Spleen (tissue), 11 donors: ENCODE measurements around the gene TMEM239. TPM values are rescaled to one million over a fixed set of nuclear protein-coding genes. Genes with fewer than 3 reads are reported as not detected.

ENCODE experiments used
- DNase-seq: peaks from one replicate; pipeline ENCODE4 v3.0.0-alpha.2; 2020
- H3K27ac ChIP-seq, 8 donors: fragments of 200-600 bp; sonication (generic) in 7 of 8; 1 replicate in 4 of 8; 2 replicates in 4 of 8; pipeline versions ENCODE4 v1.5.0 to v1.8.0; 2016 to 2021; ENCODE audit warnings: inconsistent platforms in 4 of 8, mild to moderate bottlenecking in 4 of 8, moderate library complexity in 1 of 8
- H3K27me3 ChIP-seq, 7 donors: fragments of 200-600 bp; sonication (generic) in 6 of 7; replicated peaks in 1 of 7; 1 replicate in 4 of 7; 2 replicates in 3 of 7; pipeline versions ENCODE4 v1.5.0 to v1.8.0; 2016 to 2021; ENCODE audit warnings: inconsistent platforms in 3 of 7, mild to moderate bottlenecking in 1 of 7
- H3K36me3 ChIP-seq, 6 donors: fragments of 200-600 bp; sonication (generic) in 5 of 6; 1 replicate in 4 of 6; 2 replicates in 2 of 6; pipeline versions ENCODE4 v1.5.0 to v1.8.0; 2016 to 2021; ENCODE audit warnings: inconsistent platforms in 2 of 6
- H3K4me1 ChIP-seq, 6 donors: fragments of 200-600 bp; sonication (generic) in 5 of 6; 1 replicate in 3 of 6; 2 replicates in 3 of 6; pipeline versions ENCODE4 v1.5.0 to v1.8.0; 2016 to 2021; ENCODE audit warnings: inconsistent platforms in 3 of 6
- H3K4me3 ChIP-seq, 8 donors: fragments of 200-600 bp; sonication (generic) in 7 of 8; 1 replicate in 4 of 8; 2 replicates in 4 of 8; pipeline versions ENCODE4 v1.5.0 to v1.8.0; 2016 to 2021; ENCODE audit warnings: inconsistent platforms in 4 of 8, mild to moderate bottlenecking in 4 of 8, moderate library complexity in 2 of 8
- H3K9me3 ChIP-seq, 8 donors: fragments of 200-600 bp; sonication (generic) in 7 of 8; 1 replicate in 4 of 8; 2 replicates in 4 of 8; pipeline versions ENCODE4 v1.5.0 to v1.8.0; 2016 to 2021; ENCODE audit warnings: inconsistent platforms in 4 of 8
- CTCF ChIP-seq, 11 experiments: fragments of 200-600 bp in 7 of 11; fragments of 450-650 bp in 4 of 11; sonication (generic) in 4 of 11; IDR thresholded peaks in 8 of 11; conservative IDR thresholded peaks in 3 of 11; 1 replicate in 7 of 11; 2 replicates in 4 of 11; pipeline versions ENCODE4 v1.4.0 to v1.8.0; 2016 to 2021; ENCODE audit warnings: antibody characterized with exemption in 11 of 11, inconsistent platforms in 4 of 11, mild to moderate bottlenecking in 1 of 11
- POLR2A ChIP-seq, 3 donors: fragments of 450-650 bp; IDR thresholded peaks; one replicate each; pipeline ENCODE4 v1.5.1; 2017; ENCODE audit warnings: antibody characterized with exemption in 3 of 3, mild to moderate bottlenecking in 1 of 3
- POLR2AphosphoS5 ChIP-seq, 3 donors: sonication (generic); formaldehyde crosslinking; IDR thresholded peaks; one replicate each; pipeline ENCODE4 v1.5.1; 2017; ENCODE audit warnings: antibody characterized with exemption in 3 of 3
- WGBS, 5 donors: extraction: QIAGEN DNeasy Blood & Tissue Kit in 3 of 5; methylation state at CpG; one replicate each; pipeline versions ENCODE4 v1.1.5 to v1.1.7; 2013 to 2018; 5-methylcytosine and 5-hydroxymethylcytosine counted together
- intact Hi-C: fragments of 100-400 bp; cut with DNase I; formaldehyde crosslinking; loops from one replicate; pipeline ENCODE4 v1.15.0; 2023; ENCODE audit warnings: low total_unique reads
- polyA plus RNA-seq, 3 donors: library from polyadenylated mRNA; stranded (reverse); fragments of 200-250 nt; gene quantifications; one replicate each; pipeline ENCODE4 v1.2.1, GENCODE V29; 2013
- total RNA-seq, 7 donors: library from RNA; depleted of rRNA in 3 of 7; stranded (reverse); fragments of >200 nt in 3 of 7; fragmentation: NEBNext Ultra II Directional in 4 of 7; extraction: Animal tissue kit (Norgen Biotek cat#: 25700) in 4 of 7; gene quantifications; one replicate each; pipeline versions ENCODE4 v1.1.0 to v1.2.1, GENCODE V29; 2016 to 2021
- donor health status: healthy with polysubstance abuse.
- donor health status: DM: no; HTN: no; CAD: no; lungs with moderate emphysema.
- donor health status: DM: no; HTN: no; CAD: no.
- donor health status: Bipolar disorder and iron deficiency.
- donor health status: healthy.
- donor health status: DM: no; HTN: no; CAD: no.
- donor health status: DM: yes; HTN: yes; CAD: no.

The TMEM239 gene
- total and polyA plus RNA-seq, 10 donors, result not detected

- intact Hi-C loops, result no loop called here
- no peak for DNase-seq
- no peaks in the 10 kb centered on the region for H3K9me3 ChIP-seq
- peak overlapping the region in 5 of 8 donors; percentile 33 to 86 (median 40) for H3K27ac ChIP-seq
- TF ChIP-seq POLR2AphosphoS5 (IDR thresholded peaks at IDR 0.05), result peak in 1 of 3 donors; percentile 33
- peak in 7 of 11 experiments; percentile 8 to 28 (median 20) for TF ChIP-seq CTCF (IDR thresholded peaks at IDR 0.05 in 8 of 11, conservative IDR thresholded peaks at IDR 0.05 in 3 of 11)
- no peak for TF ChIP-seq POLR2A (IDR thresholded peaks at IDR 0.05)
- H3K4me1 ChIP-seq, result peaks cover 0 to 39% (median 14%) of the 10 kb centered on the region in 6 donors
- H3K27me3 ChIP-seq, result no peaks in the 10 kb centered on the region
- H3K4me3 ChIP-seq, result peak overlapping the region in 1 of 8 donors; percentile 9
- peaks cover 0 to 69% (median 55%) of the 10 kb centered on the region in 6 donors for H3K36me3 ChIP-seq
- 61 to 85% (median 79%) methylated on average over 3 of the region's 3 CpGs for WGBS, 5 donors
These were observed 49.5 kb downstream of the TMEM239 start for GRCh38 chr20:2865630-2866029.

GRCh38 chr20:2866236-2866635 lies 50.1 kb downstream of the TMEM239 start:
- Histone ChIP-seq H3K4me3 (no peak overlapping the region), H3K27ac (peak overlapping the region in 3 of 8 donors; percentile 23 to 86 (median 40)), H3K27me3 (peaks cover 0 to 1% (median 0%) of the 10 kb centered on the region in 7 donors), H3K9me3 (no peaks in the 10 kb centered on the region), H3K4me1 (peaks cover 0 to 45% (median 20%) of the 10 kb centered on the region in 6 donors), H3K36me3 (peaks cover 0 to 63% (median 49%) of the 10 kb centered on the region in 6 donors)
- 75 to 93% (median 79%) methylated on average over 11 of the region's 11 CpGs for WGBS, 5 donors
- TF ChIP-seq CTCF (IDR thresholded peaks at IDR 0.05 in 8 of 11, conservative IDR thresholded peaks at IDR 0.05 in 3 of 11), result no peak
- TF ChIP-seq POLR2AphosphoS5 (IDR thresholded peaks at IDR 0.05), result peak in 2 of 3 donors; percentile 13 to 23
- TF ChIP-seq POLR2A (IDR thresholded peaks at IDR 0.05), result no peak
- intact Hi-C loops, result no loop called here
- DNase-seq, result no peak

- no peak for TF ChIP-seq CTCF (IDR thresholded peaks at IDR 0.05 in 8 of 11, conservative IDR thresholded peaks at IDR 0.05 in 3 of 11)
- TF ChIP-seq POLR2AphosphoS5 (IDR thresholded peaks at IDR 0.05), result no peak
- no peak for TF ChIP-seq POLR2A (IDR thresholded peaks at IDR 0.05)
- peaks cover 0 to 56% (median 29%) of the 10 kb centered on the region in 6 donors for H3K4me1 ChIP-seq
- peak overlapping the region in 2 of 8 donors; percentile 23 to 86 for H3K27ac ChIP-seq
- 47 to 67% (median 55%) methylated on average over 12 of the region's 12 CpGs for WGBS, 5 donors
- H3K36me3 ChIP-seq, result peaks cover 0 to 52% (median 39%) of the 10 kb centered on the region in 6 donors
- H3K4me3 ChIP-seq, result no peak overlapping the region
- intact Hi-C loops, result no loop called here
- no peak for DNase-seq
- H3K27me3 ChIP-seq, result peaks cover 0 to 9% (median 0%) of the 10 kb centered on the region in 7 donors
- no peaks in the 10 kb centered on the region for H3K9me3 ChIP-seq
These were observed 51.1 kb downstream of the TMEM239 start for GRCh38 chr20:2867081-2867864.

Other genes with a start within 250 kb of the TMEM239 start
- 100 to 1,000 TPM in 6 of 7 donors, 10 to 100 TPM in 1; 82.1 to 183 (median 127) TPM for gene NOP56, start 163.7 kb upstream of the TMEM239 start, total RNA-seq
- 100 to 1,000 TPM; 151 to 208 (median 182) TPM for gene NOP56, start 163.7 kb upstream of the TMEM239 start, polyA plus RNA-seq
- 100 to 1,000 TPM in 3 of 7 donors, 10 to 100 TPM in 4; 72.7 to 105 (median 85.0) TPM for gene IDH3B, start 152.1 kb upstream of the TMEM239 start, total RNA-seq
- 10 to 100 TPM; 59.4 to 87.8 (median 78.1) TPM for gene IDH3B, start 152.1 kb upstream of the TMEM239 start, polyA plus RNA-seq
- gene EBF4, start 123.6 kb upstream of the TMEM239 start, total RNA-seq, result 10 to 100 TPM in 2 of 7 donors, 1 to 10 TPM in 5; 3.9 to 19.2 (median 6.9) TPM
- gene EBF4, start 123.6 kb upstream of the TMEM239 start, polyA plus RNA-seq, result 1 to 10 TPM; 2.5 to 4.8 (median 4.8) TPM
- gene CPXM1, start 15.7 kb upstream of the TMEM239 start, total RNA-seq, result 1 to 10 TPM in 2 of 7 donors, under 1 TPM in 5; 0.23 to 1.9 (median 0.44) TPM
- 1 to 10 TPM in 1 of 3 donors, under 1 TPM in 2; 0.41 to 2.9 (median 0.64) TPM for gene CPXM1, start 15.7 kb upstream of the TMEM239 start, polyA plus RNA-seq
- gene C20orf141, start 1.4 kb upstream of the TMEM239 start, total RNA-seq, result not detected
- not detected for gene C20orf141, start 1.4 kb upstream of the TMEM239 start, polyA plus RNA-seq
- gene PCED1A, start 24.3 kb downstream of the TMEM239 start, total RNA-seq, result 10 to 100 TPM; 38.2 to 57.5 (median 51.7) TPM
- gene PCED1A, start 24.3 kb downstream of the TMEM239 start, polyA plus RNA-seq, result 100 to 1,000 TPM in 2 of 3 donors, 10 to 100 TPM in 1; 66.7 to 165 (median 137) TPM
- gene VPS16, start 24.4 kb downstream of the TMEM239 start, total RNA-seq, result 10 to 100 TPM; 32.0 to 51.3 (median 41.4) TPM
- gene VPS16, start 24.4 kb downstream of the TMEM239 start, polyA plus RNA-seq, result 100 to 1,000 TPM in 1 of 3 donors, 10 to 100 TPM in 2; 44.5 to 104 (median 66.4) TPM
- 10 to 100 TPM; 47.6 to 65.5 (median 57.0) TPM for gene PTPRA, start 57.1 kb downstream of the TMEM239 start, total RNA-seq
- gene PTPRA, start 57.1 kb downstream of the TMEM239 start, polyA plus RNA-seq, result 10 to 100 TPM; 15.3 to 17.3 (median 15.7) TPM
- 1 to 10 TPM in 2 of 7 donors, under 1 TPM in 2, not detected in 3; 0.70 to 1.7 (median 1.0) TPM for gene GNRH2, start 227.3 kb downstream of the TMEM239 start, total RNA-seq
- gene GNRH2, start 227.3 kb downstream of the TMEM239 start, polyA plus RNA-seq, result not detected
- 10 to 100 TPM; 22.5 to 40.1 (median 25.3) TPM for gene MRPS26, start 229.7 kb downstream of the TMEM239 start, total RNA-seq
- 10 to 100 TPM; 44.3 to 64.6 (median 60.6) TPM for gene MRPS26, start 229.7 kb downstream of the TMEM239 start, polyA plus RNA-seq